ENCODE measurements around the gene DST. TPM values are rescaled to one million over a fixed set of nuclear protein-coding genes. Genes with fewer than 3 reads are reported as not detected.

Gene DST
- polyA plus RNA-seq, 3 donors, result 1.1 to 7.4 (median 3.2) TPM

DNA sequence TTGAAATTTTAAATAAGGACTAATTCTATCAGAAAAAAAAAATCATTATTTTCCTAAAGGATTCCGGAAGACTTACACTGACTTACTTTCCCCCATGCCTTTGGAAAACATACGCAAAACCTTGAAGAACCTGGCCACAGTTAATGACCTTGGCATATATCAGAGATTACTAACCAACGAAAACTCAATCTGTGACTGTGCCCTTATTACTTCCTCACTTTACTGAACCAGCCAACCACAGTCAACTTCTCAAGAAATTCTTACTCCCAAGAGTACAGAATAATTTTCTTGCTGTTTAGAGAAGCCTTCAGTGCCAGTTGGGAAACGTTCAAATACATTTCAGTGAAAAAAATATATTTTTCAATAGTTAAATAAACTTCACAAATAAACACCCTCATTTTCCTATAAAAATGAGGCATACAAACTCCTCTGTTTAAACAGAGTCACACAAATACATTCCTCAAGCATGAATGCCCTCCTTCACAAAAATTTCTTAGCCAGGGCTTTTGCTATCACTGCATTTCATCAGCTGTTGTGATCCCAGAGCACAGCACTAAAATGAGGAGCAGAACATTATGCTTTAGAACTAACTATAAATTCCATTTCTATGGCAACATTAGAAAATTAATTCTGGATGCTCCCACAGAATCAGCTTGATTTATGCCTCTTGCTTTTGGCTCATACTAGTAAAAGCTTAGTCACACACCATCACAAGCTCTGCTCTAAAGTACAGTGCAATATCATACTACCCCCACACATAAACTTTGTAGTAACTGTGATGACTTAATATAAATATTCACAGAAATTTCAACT, 117.6 kb downstream of the DST start:
- H3K36me3 ChIP-seq (replicated peaks in 1 of 2; ENCODE audit: control insufficient read depth in 1 of 2, insufficient read depth in 2 of 2, low read length in 2 of 2), result peaks cover 10 to 44% of the 10 kb centered on the region in 2 donors
- Mint-ChIP-seq H3K27me3 (ENCODE audit: low read depth in 3 of 3) (no peaks in the 10 kb centered on the region), H3K4me1 (no peaks in the 10 kb centered on the region), H3K36me3 (peaks cover 31 to 33% of the 10 kb centered on the region in 2 donors), H3K9me3 (no peaks in the 10 kb centered on the region), H3K4me3 (no peak overlapping the region), H3K27ac (no peak overlapping the region)
- H3K79me2 ChIP-seq (ENCODE audit: insufficient read depth, low read length), result no peaks in the 10 kb centered on the region
- no peak overlapping the region for H3K9ac ChIP-seq (ENCODE audit: insufficient read depth, low read length, poor library complexity, severe bottlenecking)
- H3K27me3 ChIP-seq (ENCODE audit: control insufficient read depth in 2 of 2, insufficient read depth in 2 of 2, low read length in 2 of 2), result no peaks in the 10 kb centered on the region
- 94% methylated on average over 2 of the region's 4 CpGs for WGBS (ENCODE audit: insufficient coverage)
- no peak overlapping the region for H2AFZ ChIP-seq (ENCODE audit: insufficient read depth, low read depth, low read length, poor library complexity, severe bottlenecking)
- TF ChIP-seq, protein P1, sequence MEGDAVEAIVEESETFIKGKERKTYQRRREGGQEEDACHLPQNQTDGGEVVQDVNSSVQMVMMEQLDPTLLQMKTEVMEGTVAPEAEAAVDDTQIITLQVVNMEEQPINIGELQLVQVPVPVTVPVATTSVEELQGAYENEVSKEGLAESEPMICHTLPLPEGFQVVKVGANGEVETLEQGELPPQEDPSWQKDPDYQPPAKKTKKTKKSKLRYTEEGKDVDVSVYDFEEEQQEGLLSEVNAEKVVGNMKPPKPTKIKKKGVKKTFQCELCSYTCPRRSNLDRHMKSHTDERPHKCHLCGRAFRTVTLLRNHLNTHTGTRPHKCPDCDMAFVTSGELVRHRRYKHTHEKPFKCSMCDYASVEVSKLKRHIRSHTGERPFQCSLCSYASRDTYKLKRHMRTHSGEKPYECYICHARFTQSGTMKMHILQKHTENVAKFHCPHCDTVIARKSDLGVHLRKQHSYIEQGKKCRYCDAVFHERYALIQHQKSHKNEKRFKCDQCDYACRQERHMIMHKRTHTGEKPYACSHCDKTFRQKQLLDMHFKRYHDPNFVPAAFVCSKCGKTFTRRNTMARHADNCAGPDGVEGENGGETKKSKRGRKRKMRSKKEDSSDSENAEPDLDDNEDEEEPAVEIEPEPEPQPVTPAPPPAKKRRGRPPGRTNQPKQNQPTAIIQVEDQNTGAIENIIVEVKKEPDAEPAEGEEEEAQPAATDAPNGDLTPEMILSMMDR (IDR thresholded peaks at IDR 0.05), result no peak
- H3K4me1 ChIP-seq (ENCODE audit: control insufficient read depth in 1 of 2, insufficient read depth in 2 of 2, low read length in 2 of 2), result no peaks in the 10 kb centered on the region
- H3K4me3 ChIP-seq (replicated peaks in 1 of 3; ENCODE audit: low read depth in 2 of 3, low read length in 3 of 3), result no peak overlapping the region
- no peak overlapping the region for H3K4me2 ChIP-seq (replicated peaks; ENCODE audit: extremely low read depth, low read length, poor library complexity, severe bottlenecking)
- intact Hi-C loops (cut with micrococcal nuclease), result no loop called here
- no peaks in the 10 kb centered on the region for H3K9me3 ChIP-seq (replicated peaks in 1 of 2; ENCODE audit: control insufficient read depth in 1 of 2, insufficient read depth in 1 of 2, low read length in 2 of 2)
- no peak overlapping the region for H3K27ac ChIP-seq (ENCODE audit: low read depth in 1 of 2, low read length in 2 of 2)
- no peak for DNase-seq
- H4K20me1 ChIP-seq (ENCODE audit: insufficient read depth, low read length), result no peaks in the 10 kb centered on the region

GRCh38 chr6:56522495-56523270, 120.0 kb downstream of the DST start:
- TF ChIP-seq, protein P1 (IDR thresholded peaks at IDR 0.05), result no peak
- no peaks in the 10 kb centered on the region for H3K27me3 Mint-ChIP-seq (ENCODE audit: low read depth in 3 of 3)
- no peaks in the 10 kb centered on the region for H4K20me1 ChIP-seq (ENCODE audit: insufficient read depth, low read length)
- no peaks in the 10 kb centered on the region for H3K4me1 ChIP-seq (ENCODE audit: control insufficient read depth in 1 of 2, insufficient read depth in 2 of 2, low read length in 2 of 2)
- no peaks in the 10 kb centered on the region for H3K4me1 Mint-ChIP-seq
- no peak overlapping the region for H2AFZ ChIP-seq (ENCODE audit: insufficient read depth, low read depth, low read length, poor library complexity, severe bottlenecking)
- H3K36me3 Mint-ChIP-seq, result peaks cover 26 to 31% of the 10 kb centered on the region in 2 donors
- no peak overlapping the region for H3K4me2 ChIP-seq (replicated peaks; ENCODE audit: extremely low read depth, low read length, poor library complexity, severe bottlenecking)
- intact Hi-C loops (cut with micrococcal nuclease), result no loop called here
- H3K79me2 ChIP-seq (ENCODE audit: insufficient read depth, low read length), result no peaks in the 10 kb centered on the region
- no peaks in the 10 kb centered on the region for H3K9me3 Mint-ChIP-seq
- no peak overlapping the region for H3K27ac Mint-ChIP-seq
- no peak overlapping the region for H3K27ac ChIP-seq (ENCODE audit: low read depth in 1 of 2, low read length in 2 of 2)
- H3K9me3 ChIP-seq (replicated peaks in 1 of 2; ENCODE audit: control insufficient read depth in 1 of 2, insufficient read depth in 1 of 2, low read length in 2 of 2), result no peaks in the 10 kb centered on the region
- no peak for DNase-seq
- no peak overlapping the region for H3K4me3 Mint-ChIP-seq
- H3K36me3 ChIP-seq (replicated peaks in 1 of 2; ENCODE audit: control insufficient read depth in 1 of 2, insufficient read depth in 2 of 2, low read length in 2 of 2), result peaks cover 4 to 27% of the 10 kb centered on the region in 2 donors
- no peak overlapping the region for H3K4me3 ChIP-seq (replicated peaks in 1 of 3; ENCODE audit: low read depth in 2 of 3, low read length in 3 of 3)
- no CpG with 5 or more reads among the region's 3 CpGs for WGBS (ENCODE audit: insufficient coverage)
- no peak overlapping the region for H3K9ac ChIP-seq (ENCODE audit: insufficient read depth, low read length, poor library complexity, severe bottlenecking)
- no peaks in the 10 kb centered on the region for H3K27me3 ChIP-seq (ENCODE audit: control insufficient read depth in 2 of 2, insufficient read depth in 2 of 2, low read length in 2 of 2)

All from CD14-positive monocyte (primary cell).